Left ventricle myocardium inferior (tissue), 1 donor: ENCODE results near the gene NME7. TPM values are rescaled to one million over a fixed set of nuclear protein-coding genes. Genes with fewer than 3 reads are reported as not detected.

Experiments used
- DNase-seq: peaks from one replicate; pipeline ENCODE4 v3.0.0-alpha.2; 2020
- H3K27ac ChIP-seq: fragments of 200-600 bp; replicated peaks from 2 replicates; pipeline ENCODE4 v1.8.0; 2021
- H3K27me3 ChIP-seq: fragments of 200-600 bp; 2 replicates; pipeline ENCODE4 v1.8.0; 2021; ENCODE audit warnings: low read depth
- H3K36me3 ChIP-seq: fragments of 200-600 bp; 2 replicates; pipeline ENCODE4 v1.8.0; 2021
- H3K4me1 ChIP-seq: fragments of 200-600 bp; 2 replicates; pipeline ENCODE4 v1.8.0; 2021
- H3K4me3 ChIP-seq: fragments of 200-600 bp; 2 replicates; pipeline ENCODE4 v1.8.0; 2021; ENCODE audit warnings: mild to moderate bottlenecking, moderate library complexity
- H3K9me3 ChIP-seq: fragments of 200-600 bp; replicated peaks from 2 replicates; pipeline ENCODE4 v1.8.0; 2021
- CTCF ChIP-seq: fragments of 200-600 bp; IDR thresholded peaks from 2 replicates; pipeline ENCODE4 v1.8.0; 2021; ENCODE audit warnings: antibody characterized with exemption, mild to moderate bottlenecking, borderline replicate concordance
- intact Hi-C: fragments of 100-400 bp; cut with micrococcal nuclease; formaldehyde crosslinking; loops from one replicate; pipeline ENCODE4 v1.11.0; 2022
- total RNA-seq: library from RNA; stranded (reverse); fragmentation: NEBNext Ultra II Directional; extraction: Animal tissue kit (Norgen Biotek cat#: 25700); gene quantifications from one replicate; pipeline ENCODE4 v1.2.1, GENCODE V29; 2021
- donor health status: DM: no; HTN: yes; CAD: no; lungs with severe emphysema.

The NME7 gene
- total RNA-seq, 1 donor from 2014 or later = 13.1 TPM

GRCh38 chr1:169132512-169133227, 234.9 kb downstream of the NME7 start:
- no peaks in the 10 kb centered on the region for H3K27me3 ChIP-seq
- peaks cover 43% of the 10 kb centered on the region for H3K4me1 ChIP-seq
- intact Hi-C loops = no loop called here
- no peaks in the 10 kb centered on the region for H3K9me3 ChIP-seq
- TF ChIP-seq CTCF = no peak
- peaks cover 44% of the 10 kb centered on the region for H3K36me3 ChIP-seq
- peak overlapping the region; percentile 2 for H3K27ac ChIP-seq
- H3K4me3 ChIP-seq = no peak overlapping the region
- DNase-seq = no peak

- H3K4me3 ChIP-seq = no peak overlapping the region
- H3K27me3 ChIP-seq = no peaks in the 10 kb centered on the region
- no peak overlapping the region for H3K27ac ChIP-seq
- intact Hi-C loops = no loop called here
- TF ChIP-seq CTCF = no peak
- no peak for DNase-seq
- H3K9me3 ChIP-seq = no peaks in the 10 kb centered on the region
- peaks cover 64% of the 10 kb centered on the region for H3K36me3 ChIP-seq
- peaks cover 62% of the 10 kb centered on the region for H3K4me1 ChIP-seq
Observed at GRCh38 chr1:169130683-169131082, 236.9 kb downstream of the NME7 start.

DNA sequence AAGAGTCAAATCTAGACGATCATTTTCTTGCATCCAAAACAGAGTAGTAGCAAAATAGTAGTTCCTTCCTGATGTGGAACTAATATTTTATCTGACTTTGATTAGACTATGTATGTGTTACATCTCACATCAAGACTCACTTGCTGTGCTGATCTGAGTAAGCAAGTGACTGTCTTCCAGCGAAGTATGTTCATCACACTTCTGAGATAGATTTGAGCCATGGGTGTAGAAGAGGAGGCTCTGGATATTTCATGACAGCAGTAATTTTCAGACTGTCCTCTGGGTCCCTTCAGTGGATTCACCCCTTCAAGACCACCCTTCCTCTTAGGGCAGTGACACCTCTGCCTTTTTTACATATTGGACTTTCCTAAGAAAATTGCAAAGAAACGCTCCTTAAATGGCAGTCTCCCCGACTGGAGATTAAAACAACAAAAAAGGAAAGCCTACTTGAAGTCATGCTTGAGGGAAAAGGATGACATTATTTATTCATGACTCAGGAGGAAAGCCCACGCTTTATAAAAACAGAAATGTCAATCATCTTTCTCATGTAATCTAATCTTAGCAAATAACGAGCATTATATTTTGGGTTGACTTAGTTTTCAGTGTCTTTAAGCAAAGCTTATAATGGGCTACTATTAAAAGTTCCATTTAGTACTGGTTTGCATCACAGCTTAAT, 238.3 kb downstream of the NME7 start:
- Histone ChIP-seq H3K27ac (peak overlapping the region; percentile 39), H3K36me3 (peaks cover 75% of the 10 kb centered on the region), H3K4me1 (peaks cover 63% of the 10 kb centered on the region), H3K9me3 (no peaks in the 10 kb centered on the region), H3K27me3 (no peaks in the 10 kb centered on the region), H3K4me3 (no peak overlapping the region)
- TF ChIP-seq CTCF = no peak
- intact Hi-C loops = loop anchor here (10.0 kb wide), 1 partner anchor 524 kb away; no protein-coding TSS in a partner anchor
- DNase-seq = no peak

DNA sequence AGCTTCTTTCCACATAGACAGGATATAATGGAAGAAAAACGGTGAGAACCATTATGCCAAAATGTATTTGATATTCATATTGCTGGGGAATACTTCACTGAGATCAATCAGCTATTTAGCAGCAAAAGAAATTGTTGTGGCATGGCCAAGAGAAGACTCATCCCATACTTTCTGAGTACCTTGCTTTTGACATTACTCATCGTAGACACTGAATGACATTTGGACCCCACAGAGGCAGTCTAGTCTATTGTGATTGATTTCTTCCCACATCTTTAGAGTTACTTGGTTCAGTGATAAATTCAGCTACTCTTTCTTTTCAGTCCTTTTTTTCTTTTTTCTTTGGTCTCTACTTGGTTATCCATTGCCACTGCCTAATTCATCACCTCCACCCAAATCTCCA, 239.0 kb downstream of the NME7 start:
- intact Hi-C loops = loop anchor here (10.0 kb wide), 1 partner anchor 524 kb away; no protein-coding TSS in a partner anchor
- Histone ChIP-seq H3K27me3 (no peaks in the 10 kb centered on the region), H3K4me1 (peaks cover 67% of the 10 kb centered on the region), H3K9me3 (no peaks in the 10 kb centered on the region), H3K27ac (no peak overlapping the region), H3K36me3 (peaks cover 74% of the 10 kb centered on the region), H3K4me3 (no peak overlapping the region)
- no peak for TF ChIP-seq CTCF
- DNase-seq = no peak

- intact Hi-C loops = loop anchor here (10.0 kb wide), 1 partner anchor 523 kb away; no protein-coding TSS in a partner anchor
- Histone ChIP-seq H3K27me3 (no peaks in the 10 kb centered on the region), H3K36me3 (peaks cover 68% of the 10 kb centered on the region), H3K27ac (no peak overlapping the region), H3K4me1 (peaks cover 72% of the 10 kb centered on the region), H3K9me3 (no peaks in the 10 kb centered on the region), H3K4me3 (no peak overlapping the region)
- no peak for TF ChIP-seq CTCF
- DNase-seq = no peak
Observed at GRCh38 chr1:169127305-169127704, 240.3 kb downstream of the NME7 start.
